KBM-7 (cell line): ENCODE data around the gene PLA2G2E.
"Not testable (repeated sequence)": the region's sequence is repeated elsewhere in the genome, so short reads cannot be mapped to it uniquely, and the experiment has no call there.

Source experiments
- DNase-seq: peaks from one replicate; pipeline ENCODE4 v3.0.0-alpha.2; 2015
- in situ Hi-C: fragments of 300-500 bp; cut with MboI; formaldehyde crosslinking; loops from 2 replicates; pipeline ENCODE4 v1.14.3; 2020; ENCODE audit warnings: low sequenced_read_pairs, low pct_unique_long_range_greater_than_20kb, mixed read lengths

PLA2G2E gene

GRCh38 chr1:19938472-19938871, 15.1 kb upstream of the PLA2G2E start:
- DNase-seq, result no peak
- in situ Hi-C loops, result loop anchor here (25.0 kb wide), 2 partner anchors 99 to 524 kb away; no protein-coding TSS in a partner anchor

- peak; percentile 12 for DNase-seq
- in situ Hi-C loops, result loop anchor here (25.0 kb wide), 2 partner anchors 101 to 526 kb away; no protein-coding TSS in a partner anchor
Observed at GRCh38 chr1:19936061-19936750, 12.8 kb upstream of the PLA2G2E start.

- in situ Hi-C loops, result loop anchor here (25.0 kb wide), 2 partner anchors 103 to 528 kb away; no protein-coding TSS in a partner anchor
- no peak for DNase-seq
Observed at GRCh38 chr1:19934336-19934735, 10.9 kb upstream of the PLA2G2E start.

GRCh38 chr1:19932866-19933265, 9.4 kb upstream of the PLA2G2E start:
- in situ Hi-C loops, result loop anchor here (25.0 kb wide), 2 partner anchors 104 to 529 kb away; no protein-coding TSS in a partner anchor
- DNase-seq, result no peak

- in situ Hi-C loops, result loop anchor here (25.0 kb wide), 2 partner anchors 110 to 535 kb away; no protein-coding TSS in a partner anchor
- not testable (repeated sequence) for DNase-seq
Observed at GRCh38 chr1:19927130-19927421, 3.7 kb upstream of the PLA2G2E start.

GRCh38 chr1:19926296-19927129, 3.1 kb upstream of the PLA2G2E start:
- DNase-seq, result no peak
- in situ Hi-C loops, result loop anchor here (25.0 kb wide), 2 partner anchors 111 to 536 kb away; no protein-coding TSS in a partner anchor

- in situ Hi-C loops, result loop anchor here (25.0 kb wide), 2 partner anchors 112 to 537 kb away; no protein-coding TSS in a partner anchor
- DNase-seq, result no peak
Observed at GRCh38 chr1:19925342-19926070, 2.1 kb upstream of the PLA2G2E start.

GRCh38 chr1:19923953-19924346, 533 bp upstream of the PLA2G2E start:
- in situ Hi-C loops, result loop anchor here (25.0 kb wide), 1 partner anchor 738 kb away; the partner anchor contains the start of gene DDOST
- DNase-seq, result no peak

GRCh38 chr1:19922015-19922688, 1.3 kb downstream of the PLA2G2E start:
- in situ Hi-C loops, result loop anchor here (25.0 kb wide), 1 partner anchor 740 kb away; the partner anchor contains the start of gene DDOST
- DNase-seq, result no peak

GRCh38 chr1:19921310-19921709, 2.1 kb downstream of the PLA2G2E start:
- DNase-seq, result no peak
- in situ Hi-C loops, result loop anchor here (25.0 kb wide), 1 partner anchor 741 kb away; the partner anchor contains the start of gene DDOST

- no peak for DNase-seq
- in situ Hi-C loops, result loop anchor here (25.0 kb wide), 1 partner anchor 742 kb away; the partner anchor contains the start of gene DDOST
Observed at GRCh38 chr1:19920132-19920710, 3.2 kb downstream of the PLA2G2E start.

- peak; percentile 78 for DNase-seq
- in situ Hi-C loops, result loop anchor here (25.0 kb wide), 1 partner anchor 744 kb away; the partner anchor contains the start of gene DDOST
Observed at GRCh38 chr1:19918057-19918456, 5.4 kb downstream of the PLA2G2E start.

GRCh38 chr1:19910650-19911049, 12.8 kb downstream of the PLA2G2E start:
- in situ Hi-C loops, result loop anchor here (25.0 kb wide), 1 partner anchor 752 kb away; the partner anchor contains the start of gene DDOST
- no peak for DNase-seq

GRCh38 chr1:19909971-19910370, 13.4 kb downstream of the PLA2G2E start:
- no peak for DNase-seq
- in situ Hi-C loops, result loop anchor here (25.0 kb wide), 1 partner anchor 752 kb away; the partner anchor contains the start of gene DDOST

- in situ Hi-C loops, result loop anchor here (25.0 kb wide), 1 partner anchor 753 kb away; the partner anchor contains the start of gene DDOST
- no peak for DNase-seq
Observed at GRCh38 chr1:19909392-19909791, 14.0 kb downstream of the PLA2G2E start.

GRCh38 chr1:19907456-19907855, 16.0 kb downstream of the PLA2G2E start:
- no peak for DNase-seq
- in situ Hi-C loops, result loop anchor here (25.0 kb wide), 1 partner anchor 755 kb away; the partner anchor contains the start of gene DDOST

- in situ Hi-C loops, result loop anchor here (25.0 kb wide), 1 partner anchor 759 kb away; the partner anchor contains the start of gene DDOST
- DNase-seq, result no peak
Observed at GRCh38 chr1:19903621-19904020, 19.8 kb downstream of the PLA2G2E start.

- no peak for DNase-seq
- in situ Hi-C loops, result loop anchor here (25.0 kb wide), 1 partner anchor 761 kb away; the partner anchor contains the start of gene DDOST
Observed at GRCh38 chr1:19901653-19902052, 21.8 kb downstream of the PLA2G2E start.
